Mammary epithelial cell (primary cell): ENCODE data around the gene DTNB.

Experiments used
- EZH2 ChIP-seq: IDR thresholded peaks from 2 replicates; pipeline ENCODE4 v1.6.1; 2012; ENCODE audit warnings: low read length, inconsistent platforms, borderline replicate concordance
- TF ChIP-seq, protein P1 (sequence below), 2 donors: IDR thresholded peaks in 1 of 2; conservative IDR thresholded peaks in 1 of 2; 2 replicates each; pipeline ENCODE4 v1.5.1; 2011 to 2012; ENCODE audit warnings: inconsistent platforms in 2 of 2, low read length in 2 of 2, mild to moderate bottlenecking in 2 of 2, control low read depth in 1 of 2, low read depth in 1 of 2; ENCODE audit not compliant: insufficient read depth in 1 of 2; ENCODE audit errors: extremely low read depth in 1 of 2

DNA sequence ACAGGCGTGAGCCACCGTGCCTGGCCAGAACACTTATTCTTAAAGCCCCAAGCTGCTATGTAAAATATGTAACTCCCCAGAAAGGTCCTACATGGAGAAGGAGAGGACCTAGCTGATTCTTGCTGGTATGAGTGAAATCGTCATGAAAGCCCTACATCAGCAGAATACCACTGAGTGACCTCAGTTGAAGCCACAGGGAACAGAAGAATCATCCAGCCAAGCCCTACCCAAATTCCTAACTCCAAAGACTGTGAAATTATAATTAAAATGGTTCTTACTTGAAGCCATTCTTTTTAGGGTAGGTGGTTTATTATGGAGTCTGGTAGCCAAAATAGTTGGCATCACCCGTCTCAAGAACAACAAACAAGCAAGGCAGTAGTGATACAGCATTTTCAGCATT, 4.5 kb upstream of the DTNB start:
- TF ChIP-seq, protein P1, sequence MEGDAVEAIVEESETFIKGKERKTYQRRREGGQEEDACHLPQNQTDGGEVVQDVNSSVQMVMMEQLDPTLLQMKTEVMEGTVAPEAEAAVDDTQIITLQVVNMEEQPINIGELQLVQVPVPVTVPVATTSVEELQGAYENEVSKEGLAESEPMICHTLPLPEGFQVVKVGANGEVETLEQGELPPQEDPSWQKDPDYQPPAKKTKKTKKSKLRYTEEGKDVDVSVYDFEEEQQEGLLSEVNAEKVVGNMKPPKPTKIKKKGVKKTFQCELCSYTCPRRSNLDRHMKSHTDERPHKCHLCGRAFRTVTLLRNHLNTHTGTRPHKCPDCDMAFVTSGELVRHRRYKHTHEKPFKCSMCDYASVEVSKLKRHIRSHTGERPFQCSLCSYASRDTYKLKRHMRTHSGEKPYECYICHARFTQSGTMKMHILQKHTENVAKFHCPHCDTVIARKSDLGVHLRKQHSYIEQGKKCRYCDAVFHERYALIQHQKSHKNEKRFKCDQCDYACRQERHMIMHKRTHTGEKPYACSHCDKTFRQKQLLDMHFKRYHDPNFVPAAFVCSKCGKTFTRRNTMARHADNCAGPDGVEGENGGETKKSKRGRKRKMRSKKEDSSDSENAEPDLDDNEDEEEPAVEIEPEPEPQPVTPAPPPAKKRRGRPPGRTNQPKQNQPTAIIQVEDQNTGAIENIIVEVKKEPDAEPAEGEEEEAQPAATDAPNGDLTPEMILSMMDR (conservative IDR thresholded peaks at IDR 0.05 in 1 of 2, IDR thresholded peaks at IDR 0.05 in 1 of 2; ENCODE audit: extremely low read depth in 1 of 2, insufficient read depth in 1 of 2, low read depth in 1 of 2, low read length in 2 of 2): no peak
- TF ChIP-seq EZH2: no peak
